Hepatocyte (in vitro differentiated cells): Measurements from ENCODE around the gene TEX26. TPM values are rescaled to one million over a fixed set of nuclear protein-coding genes. Genes with fewer than 3 reads are reported as not detected.

Experiments
- DNase-seq: peaks from one replicate; pipeline ENCODE4 v3.0.0-alpha.2; 2016; ENCODE audit warnings: low spot score
- H2AFZ ChIP-seq: fragments of 200-600 bp; sonication (generic); 2 replicates; pipeline ENCODE4 v1.6.0; 2016; ENCODE audit warnings: antibody characterized with exemption, mild to moderate bottlenecking
- H3K27ac ChIP-seq: fragments of 200-600 bp; sonication (generic); 2 replicates; pipeline ENCODE4 v1.5.1; 2016; ENCODE audit warnings: mild to moderate bottlenecking
- H3K27me3 ChIP-seq: fragments of 200-600 bp; sonication (generic); 2 replicates; pipeline ENCODE4 v1.6.1; 2016
- H3K36me3 ChIP-seq: fragments of 200-600 bp; sonication (generic); replicated peaks from 2 replicates; pipeline ENCODE4 v1.5.1; 2016; ENCODE audit warnings: low read depth; ENCODE audit not compliant: insufficient read depth
- H3K4me1 ChIP-seq: fragments of 200-600 bp; sonication (generic); 2 replicates; pipeline ENCODE4 v1.5.1; 2016; ENCODE audit warnings: mild to moderate bottlenecking, moderate library complexity; ENCODE audit not compliant: insufficient read depth
- H3K4me2 ChIP-seq: fragments of 200-600 bp; sonication (generic); 2 replicates; pipeline ENCODE4 v1.6.0; 2016
- H3K4me3 ChIP-seq: fragments of 200-600 bp; sonication (generic); 2 replicates; pipeline ENCODE4 v1.5.1; 2016; ENCODE audit warnings: mild to moderate bottlenecking
- H3K79me2 ChIP-seq: fragments of 200-600 bp; sonication (generic); 2 replicates; pipeline ENCODE4 v1.6.0; 2017; ENCODE audit warnings: mild to moderate bottlenecking
- H3K9me2 ChIP-seq: fragments of 200-600 bp; sonication (generic); replicated peaks from 2 replicates; pipeline ENCODE4 v1.6.0; 2017; ENCODE audit warnings: mild to moderate bottlenecking; ENCODE audit not compliant: insufficient read depth
- H3K9me3 ChIP-seq: fragments of 200-600 bp; sonication (generic); 2 replicates; pipeline ENCODE4 v1.5.1; 2016; ENCODE audit warnings: low read depth, mild to moderate bottlenecking
- H4K20me1 ChIP-seq: fragments of 200-600 bp; sonication (generic); 2 replicates; pipeline ENCODE4 v1.6.0; 2016; ENCODE audit warnings: mild to moderate bottlenecking; ENCODE audit not compliant: insufficient read depth, poor library complexity, severe bottlenecking
- EZH2 ChIP-seq: fragments of 200-600 bp; sonication (generic); IDR thresholded peaks from 2 replicates; pipeline ENCODE4 v1.6.1; 2016; ENCODE audit warnings: antibody characterized with exemption, mild to moderate bottlenecking, borderline replicate concordance
- EZH2phosphoT487 ChIP-seq: fragments of 200-600 bp; sonication (generic); IDR thresholded peaks from one replicate; pipeline ENCODE4 v1.6.1; 2018; ENCODE audit warnings: antibody characterized with exemption, mild to moderate bottlenecking, low read depth, moderate library complexity; ENCODE audit not compliant: unreplicated experiment, severe bottlenecking
- WGBS: methylation state at CpG from one replicate; pipeline ENCODE4 v1.1.6; 2016; ENCODE audit warnings: low lambda C conversion rate; ENCODE audit errors: missing lambda C conversion rate; 5-methylcytosine and 5-hydroxymethylcytosine counted together
- polyA plus RNA-seq: library from polyadenylated mRNA; unstranded; fragments of >200 nt; fragmentation: Nextera tagmentation; extraction: Ambion mirVana; gene quantifications from 2 replicates; pipeline ENCODE4 v1.2.1, GENCODE V29; 2016
- total RNA-seq: library from RNA; depleted of rRNA; stranded (reverse); fragments of >200 nt; gene quantifications from 2 replicates; pipeline ENCODE4 v1.2.3, GENCODE V29; 2014
- TF ChIP-seq, protein P1 (sequence below): fragments of 200-600 bp; sonication (generic); IDR thresholded peaks from 2 replicates; pipeline ENCODE4 v1.5.1; 2016; ENCODE audit warnings: antibody characterized with exemption, mild to moderate bottlenecking; ENCODE audit not compliant: poor library complexity

Gene TEX26
- total RNA-seq (0.36 and 0.57 TPM in 2 replicates), polyA plus RNA-seq (1.0 and 1.1 TPM in 2 replicates)

DNA sequence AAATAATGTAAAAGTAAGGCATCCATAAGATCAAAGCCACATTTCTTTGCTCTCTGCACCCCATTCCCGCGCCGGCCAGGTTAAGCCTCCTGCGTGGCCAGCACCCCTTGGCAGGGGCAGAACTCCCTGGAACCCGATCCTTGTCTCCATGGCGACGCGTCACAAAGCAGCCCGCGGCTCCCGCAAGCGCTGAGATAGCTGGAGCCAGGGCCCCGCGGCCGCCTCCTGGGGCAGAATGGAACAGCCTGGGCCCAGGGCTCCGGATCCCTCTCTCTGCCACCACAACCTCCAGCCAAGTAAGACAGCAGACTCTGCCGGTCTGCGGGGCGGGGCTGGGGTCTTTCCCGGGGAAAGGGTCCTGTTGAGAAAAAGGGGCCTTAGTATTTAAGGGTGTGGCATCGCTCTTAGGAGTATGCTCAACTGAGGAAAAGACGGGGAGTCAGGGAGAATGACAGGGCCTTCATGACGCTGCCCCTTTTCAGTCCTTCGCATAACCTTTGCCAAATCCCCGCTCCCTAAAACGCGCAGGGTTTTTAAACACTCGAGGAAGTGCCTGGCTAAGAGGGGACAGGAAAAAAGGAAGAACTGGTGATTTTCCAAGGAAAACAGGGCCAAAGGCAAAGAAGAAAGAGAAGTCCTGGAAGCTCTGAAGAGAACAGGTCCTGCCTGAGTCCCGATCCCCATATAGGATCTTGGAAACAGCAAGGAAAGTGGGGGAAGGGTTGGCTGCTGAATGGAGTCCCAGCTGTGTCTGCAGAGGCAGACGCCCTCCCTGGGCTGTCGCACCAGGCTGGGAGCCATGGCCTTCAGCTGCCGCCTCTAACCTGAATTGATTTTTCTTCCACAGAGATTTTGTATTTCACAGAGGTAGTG is at the start of gene TEX26:
Gene TEX26, plus strand, starts transcription at position 176 of the 873 bp plus-strand sequence. Its CDS starts 60 bp downstream, at position 236.
- peak; percentile 62 for DNase-seq
- WGBS, result 32% methylated on average over 32 of the region's 32 CpGs
- Histone ChIP-seq H3K4me2 (peak within 1 kb of the TSS; percentile 72), H3K9me3 (no peaks in the 10 kb centered on the region), H3K27ac (no peak within 1 kb of the TSS), H3K36me3 (no peaks in the 10 kb centered on the region), H4K20me1 (no peaks in the 10 kb centered on the region), H3K27me3 (no peaks in the 10 kb centered on the region), H3K4me1 (no peaks in the 10 kb centered on the region), H3K79me2 (no peaks in the 10 kb centered on the region), H3K4me3 (no peak within 1 kb of the TSS), H3K9me2 (no peaks in the 10 kb centered on the region), H2AFZ (peak within 1 kb of the TSS; percentile 45)
- TF ChIP-seq EZH2 (no peak), EZH2phosphoT487 (no peak)
- TF ChIP-seq, protein P1, sequence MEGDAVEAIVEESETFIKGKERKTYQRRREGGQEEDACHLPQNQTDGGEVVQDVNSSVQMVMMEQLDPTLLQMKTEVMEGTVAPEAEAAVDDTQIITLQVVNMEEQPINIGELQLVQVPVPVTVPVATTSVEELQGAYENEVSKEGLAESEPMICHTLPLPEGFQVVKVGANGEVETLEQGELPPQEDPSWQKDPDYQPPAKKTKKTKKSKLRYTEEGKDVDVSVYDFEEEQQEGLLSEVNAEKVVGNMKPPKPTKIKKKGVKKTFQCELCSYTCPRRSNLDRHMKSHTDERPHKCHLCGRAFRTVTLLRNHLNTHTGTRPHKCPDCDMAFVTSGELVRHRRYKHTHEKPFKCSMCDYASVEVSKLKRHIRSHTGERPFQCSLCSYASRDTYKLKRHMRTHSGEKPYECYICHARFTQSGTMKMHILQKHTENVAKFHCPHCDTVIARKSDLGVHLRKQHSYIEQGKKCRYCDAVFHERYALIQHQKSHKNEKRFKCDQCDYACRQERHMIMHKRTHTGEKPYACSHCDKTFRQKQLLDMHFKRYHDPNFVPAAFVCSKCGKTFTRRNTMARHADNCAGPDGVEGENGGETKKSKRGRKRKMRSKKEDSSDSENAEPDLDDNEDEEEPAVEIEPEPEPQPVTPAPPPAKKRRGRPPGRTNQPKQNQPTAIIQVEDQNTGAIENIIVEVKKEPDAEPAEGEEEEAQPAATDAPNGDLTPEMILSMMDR, result no peak

DNA sequence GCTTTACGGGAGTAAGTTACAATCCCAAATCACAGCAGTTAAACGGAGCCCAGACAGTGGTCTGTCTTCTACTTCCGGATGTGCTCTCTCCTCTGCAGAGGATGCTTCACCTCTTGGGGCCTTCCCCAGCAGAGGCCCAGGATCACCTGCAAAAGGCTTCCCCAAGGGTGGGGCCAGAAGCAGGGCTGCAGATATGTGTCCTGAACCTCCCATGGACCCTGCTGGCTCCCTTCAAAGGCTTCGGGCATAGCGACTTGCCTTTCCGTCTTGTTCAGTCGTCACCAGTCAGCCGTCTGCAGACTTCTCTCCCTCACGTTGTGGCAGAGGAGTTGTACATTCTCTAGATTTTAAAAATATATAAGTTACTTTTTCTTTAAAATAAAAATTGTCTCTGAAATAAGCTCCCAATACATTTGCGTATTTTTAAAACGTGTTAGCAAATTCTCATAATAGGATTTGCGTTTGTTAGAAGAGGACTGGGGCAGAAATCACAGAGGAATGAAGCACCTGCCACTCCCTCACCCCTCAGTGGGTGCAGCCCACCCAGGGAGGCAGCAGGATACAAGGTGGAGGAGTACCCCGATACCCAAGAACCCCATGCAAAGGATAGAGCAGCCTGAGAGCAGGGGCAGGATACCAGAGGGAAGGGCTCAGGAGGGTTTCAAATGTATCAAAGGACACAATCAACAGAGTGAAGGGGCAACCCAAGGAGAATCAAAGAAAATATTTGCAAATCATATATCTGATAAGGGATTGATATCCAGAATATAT is 49.3 kb upstream of the TEX26 start:
- peak overlapping the region; percentile 45 for H3K4me2 ChIP-seq
- H2AFZ ChIP-seq, result peak overlapping the region; percentile 7
- H3K27ac ChIP-seq, result peak overlapping the region; percentile 18

DNA sequence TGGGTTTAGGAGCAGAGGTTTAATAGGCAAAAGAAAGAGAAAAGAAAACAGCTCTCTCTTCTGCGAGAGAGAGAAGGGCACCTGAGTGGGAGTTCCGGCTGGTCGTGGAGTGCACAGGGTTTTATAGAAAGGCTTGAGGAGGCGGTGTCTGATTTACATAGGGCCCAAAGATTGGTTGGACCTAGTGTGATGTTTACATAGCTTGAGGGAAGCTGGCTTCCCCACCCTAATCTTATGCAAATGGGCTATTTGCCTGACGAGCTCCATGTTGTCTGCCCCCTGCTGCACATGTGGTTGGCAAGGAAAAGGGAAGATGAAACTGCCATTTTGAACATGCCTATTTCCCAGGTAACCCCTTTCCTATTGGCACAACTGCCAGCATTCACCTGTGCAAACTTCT is 47.9 kb upstream of the TEX26 start:
- Histone ChIP-seq H3K4me2 (no peak overlapping the region), H3K9me2 (no peaks in the 10 kb centered on the region), H3K36me3 (no peaks in the 10 kb centered on the region), H4K20me1 (no peaks in the 10 kb centered on the region), H3K4me1 (peaks cover 20% of the 10 kb centered on the region), H3K79me2 (no peaks in the 10 kb centered on the region), H3K27ac (no peak overlapping the region), H3K27me3 (no peaks in the 10 kb centered on the region), H2AFZ (no peak overlapping the region), H3K9me3 (no peaks in the 10 kb centered on the region), H3K4me3 (no peak overlapping the region)
- DNase-seq, result no peak
- TF ChIP-seq, protein P1, result no peak
- TF ChIP-seq EZH2 (no peak), EZH2phosphoT487 (no peak)
- 95% methylated on average over 5 of the region's 5 CpGs for WGBS

More for the DNA sequence above, 49.3 kb upstream of the TEX26 start:
- Histone ChIP-seq H3K4me1 (peaks cover 20% of the 10 kb centered on the region), H3K27me3 (no peaks in the 10 kb centered on the region), H3K79me2 (no peaks in the 10 kb centered on the region), H3K4me3 (no peak overlapping the region), H3K36me3 (no peaks in the 10 kb centered on the region), H3K9me2 (no peaks in the 10 kb centered on the region), H4K20me1 (no peaks in the 10 kb centered on the region), H3K9me3 (no peaks in the 10 kb centered on the region)
- TF ChIP-seq, protein P1, result no peak
- TF ChIP-seq EZH2phosphoT487 (no peak), EZH2 (no peak)
- WGBS, result 54% methylated on average over 13 of the region's 13 CpGs
- DNase-seq, result no peak
